Adrenal gland (tissue), 5 donors: ENCODE results near the gene CALHM1.

Source experiments
- CTCF ChIP-seq, 6 experiments: fragments of 450-650 bp in 4 of 6; fragments of 200-600 bp in 2 of 6; sonication (generic) in 1 of 6; IDR thresholded peaks; 1 replicate in 5 of 6; 2 replicates in 1 of 6; pipeline versions ENCODE4 v1.5.1 to v1.8.0; 2016 to 2021; ENCODE audit warnings: antibody characterized with exemption in 6 of 6, mild to moderate bottlenecking in 2 of 6, moderate library complexity in 1 of 6
- POLR2A ChIP-seq, 2 donors: fragments of 450-650 bp; IDR thresholded peaks; one replicate each; pipeline ENCODE4 v1.6.1; 2017; ENCODE audit warnings: antibody characterized with exemption in 2 of 2, mild to moderate bottlenecking in 2 of 2, moderate library complexity in 1 of 2
- donor health status: DM: no; HTN: no; CAD: no.

- TF ChIP-seq POLR2A (IDR thresholded peaks at IDR 0.05), result no peak
- no peak for TF ChIP-seq CTCF (IDR thresholded peaks at IDR 0.05)
Observed at GRCh38 chr10:103419101-103419500, 39.6 kb downstream of the CALHM1 start.
